ENCODE measurements around the gene UBE2Q2.
"Not testable (repeated sequence)": the region's sequence is repeated elsewhere in the genome, so short reads cannot be mapped to it uniquely, and the experiment has no call there.

Gene UBE2Q2

GRCh38 chr15:75864213-75865059 is 21.2 kb downstream of the UBE2Q2 start:
- no peak for DNase-seq (ENCODE audit: extremely low read depth in 1 of 2, low read depth in 1 of 2)

- DNase-seq (ENCODE audit: extremely low read depth in 1 of 2, low read depth in 1 of 2): not testable (repeated sequence)
Observed at GRCh38 chr15:75866045-75866444, 22.8 kb downstream of the UBE2Q2 start.

- DNase-seq (ENCODE audit: extremely low read depth in 1 of 2, low read depth in 1 of 2): no peak
Observed at GRCh38 chr15:75866916-75867315, 23.7 kb downstream of the UBE2Q2 start.

GRCh38 chr15:75867449-75867848 is 24.2 kb downstream of the UBE2Q2 start:
- no peak for DNase-seq (ENCODE audit: extremely low read depth in 1 of 2, low read depth in 1 of 2)

- DNase-seq (ENCODE audit: extremely low read depth in 1 of 2, low read depth in 1 of 2): no peak
Observed at GRCh38 chr15:75868019-75868418, 24.8 kb downstream of the UBE2Q2 start.

GRCh38 chr15:75869446-75869845 is 26.2 kb downstream of the UBE2Q2 start:
- no peak for DNase-seq (ENCODE audit: extremely low read depth in 1 of 2, low read depth in 1 of 2)

- not testable (repeated sequence) for DNase-seq (ENCODE audit: extremely low read depth in 1 of 2, low read depth in 1 of 2)
Observed at GRCh38 chr15:75871589-75871988, 28.3 kb downstream of the UBE2Q2 start.

GRCh38 chr15:75872403-75872990 is 29.2 kb downstream of the UBE2Q2 start:
- DNase-seq (ENCODE audit: extremely low read depth in 1 of 2, low read depth in 1 of 2): no peak

- DNase-seq (ENCODE audit: extremely low read depth in 1 of 2, low read depth in 1 of 2): no peak
Observed at GRCh38 chr15:75884041-75884440, 40.8 kb downstream of the UBE2Q2 start.

GRCh38 chr15:75887178-75887577 is 43.9 kb downstream of the UBE2Q2 start:
- DNase-seq (ENCODE audit: extremely low read depth in 1 of 2, low read depth in 1 of 2): no peak

- DNase-seq (ENCODE audit: extremely low read depth in 1 of 2, low read depth in 1 of 2): no peak
Observed at GRCh38 chr15:75891895-75892294, 48.6 kb downstream of the UBE2Q2 start.

GRCh38 chr15:75895731-75896130 is 52.5 kb downstream of the UBE2Q2 start:
- no peak for DNase-seq (ENCODE audit: extremely low read depth in 1 of 2, low read depth in 1 of 2)

- no peak for DNase-seq (ENCODE audit: extremely low read depth in 1 of 2, low read depth in 1 of 2)
Observed at GRCh38 chr15:75900577-75900976, 57.3 kb downstream of the UBE2Q2 start.

GRCh38 chr15:75902129-75902557 is 58.9 kb downstream of the UBE2Q2 start:
- no peak for DNase-seq (ENCODE audit: extremely low read depth in 1 of 2, low read depth in 1 of 2)

GRCh38 chr15:75903331-75904239 is 60.3 kb downstream of the UBE2Q2 start, which contains the start of gene FBXO22:
Gene FBXO22, plus strand, starts transcription at chr15:75903878. Its CDS starts 86 bp downstream, at chr15:75903964.
- peak; percentile 83 to 86 for DNase-seq (ENCODE audit: extremely low read depth in 1 of 2, low read depth in 1 of 2)

- DNase-seq (ENCODE audit: extremely low read depth in 1 of 2, low read depth in 1 of 2): no peak
Observed at GRCh38 chr15:75905231-75905630, 62.0 kb downstream of the UBE2Q2 start.

- DNase-seq (ENCODE audit: extremely low read depth in 1 of 2, low read depth in 1 of 2): not testable (repeated sequence)
Observed at GRCh38 chr15:75910355-75910754, 67.1 kb downstream of the UBE2Q2 start.

- DNase-seq (ENCODE audit: extremely low read depth in 1 of 2, low read depth in 1 of 2): no peak
Observed at GRCh38 chr15:75916978-75917377, 73.7 kb downstream of the UBE2Q2 start.

GRCh38 chr15:75918135-75918534 is 74.9 kb downstream of the UBE2Q2 start:
- DNase-seq (ENCODE audit: extremely low read depth in 1 of 2, low read depth in 1 of 2): no peak

GRCh38 chr15:75920079-75920478 is 76.8 kb downstream of the UBE2Q2 start:
- no peak for DNase-seq (ENCODE audit: extremely low read depth in 1 of 2, low read depth in 1 of 2)
